Measurements from ENCODE around the gene TNS2.

Gene TNS2

GRCh38 chr12:53006810-53007309 is 43.0 kb upstream of the TNS2 start (continued):
- no peak for TF ChIP-seq PRDM1 (tag by site-specific recombination; IDR thresholded peaks at IDR 0.05)
- TF ChIP-seq BCL11A (tag by site-specific recombination; IDR thresholded peaks at IDR 0.05; ENCODE audit: low read depth) = no peak
- TF ChIP-seq ZNF843 (tag by site-specific recombination; IDR thresholded peaks at IDR 0.05) = no peak; the same call in 1 of the 2 replicates
- no peak for TF ChIP-seq ZNF544 (tag by site-specific recombination; IDR thresholded peaks at IDR 0.05)
- TF ChIP-seq ZNF274 (IDR thresholded peaks at IDR 0.05; ENCODE audit: low read length) = no peak
- no peak for TF ChIP-seq ZNF274 (tag by site-specific recombination; IDR thresholded peaks at IDR 0.05; ENCODE audit: borderline replicate concordance)
- TF ChIP-seq ZNF777 (tag by site-specific recombination; IDR thresholded peaks at IDR 0.05; ENCODE audit: borderline replicate concordance) = no peak
- no peak for TF ChIP-seq ZNF658 (tag by site-specific recombination; IDR thresholded peaks at IDR 0.05)
- no peak for TF ChIP-seq ZFP69B (tag by site-specific recombination; IDR thresholded peaks at IDR 0.05)
- TF ChIP-seq ZBTB20 (tag by site-specific recombination; IDR thresholded peaks at IDR 0.05) = no peak
- TF ChIP-seq, protein P1, sequence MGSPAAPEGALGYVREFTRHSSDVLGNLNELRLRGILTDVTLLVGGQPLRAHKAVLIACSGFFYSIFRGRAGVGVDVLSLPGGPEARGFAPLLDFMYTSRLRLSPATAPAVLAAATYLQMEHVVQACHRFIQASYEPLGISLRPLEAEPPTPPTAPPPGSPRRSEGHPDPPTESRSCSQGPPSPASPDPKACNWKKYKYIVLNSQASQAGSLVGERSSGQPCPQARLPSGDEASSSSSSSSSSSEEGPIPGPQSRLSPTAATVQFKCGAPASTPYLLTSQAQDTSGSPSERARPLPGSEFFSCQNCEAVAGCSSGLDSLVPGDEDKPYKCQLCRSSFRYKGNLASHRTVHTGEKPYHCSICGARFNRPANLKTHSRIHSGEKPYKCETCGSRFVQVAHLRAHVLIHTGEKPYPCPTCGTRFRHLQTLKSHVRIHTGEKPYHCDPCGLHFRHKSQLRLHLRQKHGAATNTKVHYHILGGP (tag by site-specific recombination; IDR thresholded peaks at IDR 0.05) = no peak
- no peak for TF ChIP-seq ZNF433 (tag by site-specific recombination; IDR thresholded peaks at IDR 0.05; ENCODE audit: low read depth)
- no peak for TF ChIP-seq SP3 (tag by site-specific recombination; IDR thresholded peaks at IDR 0.05)
- no peak for TF ChIP-seq ZNF266 (tag by site-specific recombination; IDR thresholded peaks at IDR 0.05; ENCODE audit: low read depth)
- no peak for TF ChIP-seq ZNF768 (tag by site-specific recombination; IDR thresholded peaks at IDR 0.05)
- no peak; the same call in 1 of the 2 replicates for TF ChIP-seq PRDM10 (tag by site-specific recombination; IDR thresholded peaks at IDR 0.05)
- TF ChIP-seq, protein P2, sequence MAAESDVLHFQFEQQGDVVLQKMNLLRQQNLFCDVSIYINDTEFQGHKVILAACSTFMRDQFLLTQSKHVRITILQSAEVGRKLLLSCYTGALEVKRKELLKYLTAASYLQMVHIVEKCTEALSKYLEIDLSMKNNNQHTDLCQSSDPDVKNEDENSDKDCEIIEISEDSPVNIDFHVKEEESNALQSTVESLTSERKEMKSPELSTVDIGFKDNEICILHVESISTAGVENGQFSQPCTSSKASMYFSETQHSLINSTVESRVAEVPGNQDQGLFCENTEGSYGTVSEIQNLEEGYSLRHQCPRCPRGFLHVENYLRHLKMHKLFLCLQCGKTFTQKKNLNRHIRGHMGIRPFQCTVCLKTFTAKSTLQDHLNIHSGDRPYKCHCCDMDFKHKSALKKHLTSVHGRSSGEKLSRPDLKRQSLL (tag by site-specific recombination; IDR thresholded peaks at IDR 0.05) = no peak; the same call in 1 of the 2 replicates
- no peak; the same call in 1 of the 2 replicates for TF ChIP-seq ZNF76 (tag by site-specific recombination; IDR thresholded peaks at IDR 0.05; ENCODE audit: borderline replicate concordance, low read depth)
- TF ChIP-seq HOXA7 (CRISPR knock-in tag; IDR thresholded peaks at IDR 0.05; ENCODE audit: borderline replicate concordance) = no peak
- TF ChIP-seq ZNF391 (tag by site-specific recombination; IDR thresholded peaks at IDR 0.05; ENCODE audit: borderline replicate concordance, low read depth) = no peak; the same call in 1 of the 2 replicates
- TF ChIP-seq, protein P3, sequence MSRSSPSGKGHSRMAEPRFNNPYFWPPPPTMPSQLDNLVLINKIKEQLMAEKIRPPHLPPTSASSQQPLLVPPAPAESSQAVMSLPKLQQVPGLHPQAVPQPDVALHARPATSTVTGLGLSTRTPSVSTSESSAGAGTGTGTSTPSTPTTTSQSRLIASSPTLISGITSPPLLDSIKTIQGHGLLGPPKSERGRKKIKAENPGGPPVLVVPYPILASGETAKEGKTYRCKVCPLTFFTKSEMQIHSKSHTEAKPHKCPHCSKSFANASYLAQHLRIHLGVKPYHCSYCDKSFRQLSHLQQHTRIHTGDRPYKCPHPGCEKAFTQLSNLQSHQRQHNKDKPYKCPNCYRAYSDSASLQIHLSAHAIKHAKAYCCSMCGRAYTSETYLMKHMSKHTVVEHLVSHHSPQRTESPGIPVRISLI (tag by site-specific recombination; IDR thresholded peaks at IDR 0.05) = no peak
- TF ChIP-seq ZNF423 (tag by site-specific recombination; IDR thresholded peaks at IDR 0.05) = no peak
- no peak for TF ChIP-seq ZNF138 (tag by site-specific recombination; IDR thresholded peaks at IDR 0.05; ENCODE audit: borderline replicate concordance)
- no peak for TF ChIP-seq GFI1B (tag by site-specific recombination; IDR thresholded peaks at IDR 0.05)
- TF ChIP-seq, protein P4, sequence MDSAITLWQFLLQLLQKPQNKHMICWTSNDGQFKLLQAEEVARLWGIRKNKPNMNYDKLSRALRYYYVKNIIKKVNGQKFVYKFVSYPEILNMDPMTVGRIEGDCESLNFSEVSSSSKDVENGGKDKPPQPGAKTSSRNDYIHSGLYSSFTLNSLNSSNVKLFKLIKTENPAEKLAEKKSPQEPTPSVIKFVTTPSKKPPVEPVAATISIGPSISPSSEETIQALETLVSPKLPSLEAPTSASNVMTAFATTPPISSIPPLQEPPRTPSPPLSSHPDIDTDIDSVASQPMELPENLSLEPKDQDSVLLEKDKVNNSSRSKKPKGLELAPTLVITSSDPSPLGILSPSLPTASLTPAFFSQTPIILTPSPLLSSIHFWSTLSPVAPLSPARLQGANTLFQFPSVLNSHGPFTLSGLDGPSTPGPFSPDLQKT (IDR thresholded peaks at IDR 0.05; ENCODE audit: borderline replicate concordance, low read depth, low read length) = no peak
- TF ChIP-seq, protein P5, sequence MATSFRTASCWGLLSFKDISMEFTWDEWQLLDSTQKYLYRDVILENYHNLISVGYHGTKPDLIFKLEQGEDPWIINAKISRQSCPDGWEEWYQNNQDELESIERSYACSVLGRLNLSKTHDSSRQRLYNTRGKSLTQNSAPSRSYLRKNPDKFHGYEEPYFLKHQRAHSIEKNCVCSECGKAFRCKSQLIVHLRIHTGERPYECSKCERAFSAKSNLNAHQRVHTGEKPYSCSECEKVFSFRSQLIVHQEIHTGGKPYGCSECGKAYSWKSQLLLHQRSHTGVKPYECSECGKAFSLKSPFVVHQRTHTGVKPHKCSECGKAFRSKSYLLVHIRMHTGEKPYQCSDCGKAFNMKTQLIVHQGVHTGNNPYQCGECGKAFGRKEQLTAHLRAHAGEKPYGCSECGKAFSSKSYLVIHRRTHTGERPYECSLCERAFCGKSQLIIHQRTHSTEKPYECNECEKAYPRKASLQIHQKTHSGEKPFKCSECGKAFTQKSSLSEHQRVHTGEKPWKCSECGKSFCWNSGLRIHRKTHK (tag by site-specific recombination; IDR thresholded peaks at IDR 0.05) = no peak
- no peak for TF ChIP-seq ZFP41 (tag by site-specific recombination; IDR thresholded peaks at IDR 0.05; ENCODE audit: borderline replicate concordance)
- no peak for TF ChIP-seq ZNF664 (tag by site-specific recombination; IDR thresholded peaks at IDR 0.05)
- no peak for TF ChIP-seq ZNF223 (tag by site-specific recombination; IDR thresholded peaks at IDR 0.05)
- TF ChIP-seq ZNF16 (tag by site-specific recombination; IDR thresholded peaks at IDR 0.05; ENCODE audit: low read depth) = no peak
- TF ChIP-seq ZNF548 (tag by site-specific recombination; IDR thresholded peaks at IDR 0.05) = no peak
- TF ChIP-seq TCF7L2 (IDR thresholded peaks at IDR 0.05; ENCODE audit: borderline replicate concordance, low read depth, low read length) = no peak
